ENCODE data around the gene HSPBP1.

The HSPBP1 gene

DNA sequence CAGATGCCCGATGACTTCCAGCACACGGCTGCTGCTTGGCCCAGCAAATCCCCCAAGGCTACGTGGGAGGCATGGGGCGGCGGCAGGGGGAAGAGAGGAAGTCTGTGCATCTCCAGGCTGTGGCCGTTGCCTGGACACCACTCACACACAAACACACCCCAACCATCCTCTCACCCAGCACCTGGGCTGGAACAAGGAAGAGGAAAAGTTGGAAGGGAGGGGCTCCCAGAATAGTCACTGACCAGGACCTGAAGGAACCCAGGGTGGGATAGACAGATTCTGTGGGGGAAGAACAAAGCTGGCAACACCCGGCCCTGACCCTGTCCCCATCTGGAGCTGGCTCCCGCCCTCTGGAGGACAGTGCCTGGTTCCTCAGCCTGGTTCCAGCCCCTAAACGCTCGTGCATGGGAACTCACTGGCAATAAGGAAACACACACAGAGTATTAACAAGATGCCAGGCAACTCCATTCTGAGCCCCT is 32.2 kb downstream of the HSPBP1 start:
- no peak overlapping the region for H3K27ac ChIP-seq (ENCODE audit: low read depth, low read length, poor library complexity, severe bottlenecking)
- no peak overlapping the region for H3K4me2 ChIP-seq (ENCODE audit: low read length)
- peaks cover 27% of the 10 kb centered on the region for H3K4me1 ChIP-seq (ENCODE audit: insufficient read depth, low read length, severe bottlenecking)
- no peaks in the 10 kb centered on the region for H3K9me2 ChIP-seq (ENCODE audit: low read depth, low read length)
- peaks cover 97% of the 10 kb centered on the region for H3K36me3 ChIP-seq (ENCODE audit: insufficient read depth, low read length)
- no peaks in the 10 kb centered on the region for H3K9me3 ChIP-seq (ENCODE audit: low read length)
- H4K20me1 ChIP-seq (ENCODE audit: insufficient read depth, low read length) = no peaks in the 10 kb centered on the region
- H3K79me2 ChIP-seq (ENCODE audit: insufficient read depth, low read length) = peaks cover 51% of the 10 kb centered on the region
- H3K27me3 ChIP-seq (ENCODE audit: insufficient read depth, low read length) = no peaks in the 10 kb centered on the region
- H3F3A ChIP-seq (ENCODE audit: insufficient read depth, low read length) = no peaks in the 10 kb centered on the region
- no peak overlapping the region for H3K9ac ChIP-seq (ENCODE audit: low read length)
- no peak overlapping the region for H3K4me3 ChIP-seq (ENCODE audit: low read depth, low read length, poor library complexity, severe bottlenecking)
- H2AFZ ChIP-seq (ENCODE audit: low read length) = no peak overlapping the region
- no peak for TF ChIP-seq EZH2 (IDR thresholded peaks at IDR 0.05; ENCODE audit: borderline replicate concordance, low read length)
- TF ChIP-seq, protein P1, sequence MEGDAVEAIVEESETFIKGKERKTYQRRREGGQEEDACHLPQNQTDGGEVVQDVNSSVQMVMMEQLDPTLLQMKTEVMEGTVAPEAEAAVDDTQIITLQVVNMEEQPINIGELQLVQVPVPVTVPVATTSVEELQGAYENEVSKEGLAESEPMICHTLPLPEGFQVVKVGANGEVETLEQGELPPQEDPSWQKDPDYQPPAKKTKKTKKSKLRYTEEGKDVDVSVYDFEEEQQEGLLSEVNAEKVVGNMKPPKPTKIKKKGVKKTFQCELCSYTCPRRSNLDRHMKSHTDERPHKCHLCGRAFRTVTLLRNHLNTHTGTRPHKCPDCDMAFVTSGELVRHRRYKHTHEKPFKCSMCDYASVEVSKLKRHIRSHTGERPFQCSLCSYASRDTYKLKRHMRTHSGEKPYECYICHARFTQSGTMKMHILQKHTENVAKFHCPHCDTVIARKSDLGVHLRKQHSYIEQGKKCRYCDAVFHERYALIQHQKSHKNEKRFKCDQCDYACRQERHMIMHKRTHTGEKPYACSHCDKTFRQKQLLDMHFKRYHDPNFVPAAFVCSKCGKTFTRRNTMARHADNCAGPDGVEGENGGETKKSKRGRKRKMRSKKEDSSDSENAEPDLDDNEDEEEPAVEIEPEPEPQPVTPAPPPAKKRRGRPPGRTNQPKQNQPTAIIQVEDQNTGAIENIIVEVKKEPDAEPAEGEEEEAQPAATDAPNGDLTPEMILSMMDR (IDR thresholded peaks at IDR 0.05; ENCODE audit: low read length) = no peak

- H3K27me3 ChIP-seq (ENCODE audit: insufficient read depth, low read length) = no peaks in the 10 kb centered on the region
- H2AFZ ChIP-seq (ENCODE audit: low read length) = no peak overlapping the region
- H3K9me2 ChIP-seq (ENCODE audit: low read depth, low read length) = no peaks in the 10 kb centered on the region
- H3K36me3 ChIP-seq (ENCODE audit: insufficient read depth, low read length) = peaks cover 99% of the 10 kb centered on the region
- H3K4me1 ChIP-seq (ENCODE audit: insufficient read depth, low read length, severe bottlenecking) = peaks cover 18% of the 10 kb centered on the region
- no peaks in the 10 kb centered on the region for H4K20me1 ChIP-seq (ENCODE audit: insufficient read depth, low read length)
- no peak overlapping the region for H3K4me3 ChIP-seq (ENCODE audit: low read depth, low read length, poor library complexity, severe bottlenecking)
- no peaks in the 10 kb centered on the region for H3F3A ChIP-seq (ENCODE audit: insufficient read depth, low read length)
- no peak overlapping the region for H3K9ac ChIP-seq (ENCODE audit: low read length)
- no peak overlapping the region for H3K27ac ChIP-seq (ENCODE audit: low read depth, low read length, poor library complexity, severe bottlenecking)
- no peak for TF ChIP-seq EZH2 (IDR thresholded peaks at IDR 0.05; ENCODE audit: borderline replicate concordance, low read length)
- TF ChIP-seq, protein P1 (IDR thresholded peaks at IDR 0.05; ENCODE audit: low read length) = no peak
- peaks cover 42% of the 10 kb centered on the region for H3K79me2 ChIP-seq (ENCODE audit: insufficient read depth, low read length)
- H3K4me2 ChIP-seq (ENCODE audit: low read length) = no peak overlapping the region
- no peaks in the 10 kb centered on the region for H3K9me3 ChIP-seq (ENCODE audit: low read length)
These were observed 33.2 kb downstream of the HSPBP1 start for GRCh38 chr19:55246462-55247451.

GRCh38 chr19:55245236-55245904 is 34.5 kb downstream of the HSPBP1 start:
- Histone ChIP-seq H3K9ac (ENCODE audit: low read length) (no peak overlapping the region), H3K4me1 (ENCODE audit: insufficient read depth, low read length, severe bottlenecking) (peaks cover 6% of the 10 kb centered on the region), H2AFZ (ENCODE audit: low read length) (no peak overlapping the region), H3K9me3 (ENCODE audit: low read length) (no peaks in the 10 kb centered on the region), H4K20me1 (ENCODE audit: insufficient read depth, low read length) (no peaks in the 10 kb centered on the region), H3K79me2 (ENCODE audit: insufficient read depth, low read length) (peaks cover 29% of the 10 kb centered on the region), H3K4me2 (ENCODE audit: low read length) (no peak overlapping the region), H3K9me2 (ENCODE audit: low read depth, low read length) (no peaks in the 10 kb centered on the region), H3K36me3 (ENCODE audit: insufficient read depth, low read length) (peaks cover 98% of the 10 kb centered on the region), H3F3A (ENCODE audit: insufficient read depth, low read length) (no peaks in the 10 kb centered on the region), H3K27ac (ENCODE audit: low read depth, low read length, poor library complexity, severe bottlenecking) (no peak overlapping the region), H3K4me3 (ENCODE audit: low read depth, low read length, poor library complexity, severe bottlenecking) (no peak overlapping the region), H3K27me3 (ENCODE audit: insufficient read depth, low read length) (no peaks in the 10 kb centered on the region)
- no peak for TF ChIP-seq EZH2 (IDR thresholded peaks at IDR 0.05; ENCODE audit: borderline replicate concordance, low read length)
- TF ChIP-seq, protein P1 (IDR thresholded peaks at IDR 0.05; ENCODE audit: low read length) = no peak
